Keratinocyte (primary cell): ENCODE measurements around the gene PRKN. TPM values are rescaled to one million over a fixed set of nuclear protein-coding genes. Genes with fewer than 3 reads are reported as not detected.

Source experiments
- DNase-seq: peaks from one replicate; pipeline ENCODE4 v3.0.0-alpha.2; 2011; ENCODE audit warnings: low read depth, missing footprints, low spot score
- FAIRE-seq: peaks from 2 replicates; lab custom pipeline; 2011; peaks lifted over from hg19 to GRCh38; lab: Jason Lieb, UNC
- H2AFZ ChIP-seq: 2 replicates; pipeline ENCODE4 v1.6.0; 2012; ENCODE audit warnings: low read length, control low read depth, inconsistent platforms; ENCODE audit not compliant: control insufficient read depth
- H3K27ac ChIP-seq: 2 replicates; pipeline ENCODE4 v1.5.1; 2011; ENCODE audit warnings: low read length; ENCODE audit not compliant: control insufficient read depth, insufficient read depth
- H3K27me3 ChIP-seq: 3 replicates; pipeline ENCODE4 v1.6.0; 2011; ENCODE audit warnings: low read length; ENCODE audit not compliant: control insufficient read depth, insufficient read depth; ENCODE audit errors: extremely low read depth
- H3K36me3 ChIP-seq, 2 experiments: 2 replicates in 1 of 2; 3 replicates in 1 of 2; pipeline ENCODE4 v1.5.1; 2011; ENCODE audit warnings: low read length in 2 of 2, mild to moderate bottlenecking in 1 of 2; ENCODE audit not compliant: control insufficient read depth in 2 of 2, insufficient read depth in 2 of 2; ENCODE audit errors: extremely low read depth in 1 of 2
- H3K4me1 ChIP-seq: 3 replicates; pipeline ENCODE4 v1.5.1; 2011; ENCODE audit warnings: low read length; ENCODE audit not compliant: control insufficient read depth, insufficient read depth; ENCODE audit errors: extremely low read depth
- H3K4me2 ChIP-seq: 3 replicates; pipeline ENCODE4 v1.6.0; 2011; ENCODE audit warnings: low read depth, low read length; ENCODE audit not compliant: control insufficient read depth, insufficient read depth; ENCODE audit errors: extremely low read depth
- H3K4me3 ChIP-seq, 3 experiments: fragments of 200-600 bp in 1 of 3; sonication (generic) in 1 of 3; 2 replicates in 2 of 3; 3 replicates in 1 of 3; pipeline ENCODE4 v1.5.1; 2011 to 2016; ENCODE audit warnings: low read length in 3 of 3, mild to moderate bottlenecking in 3 of 3, control low read depth in 2 of 3, inconsistent platforms in 1 of 3, low read depth in 1 of 3, mixed read lengths in 1 of 3, mixed run types in 1 of 3, moderate library complexity in 1 of 3; ENCODE audit not compliant: control insufficient read depth in 2 of 3, insufficient read depth in 2 of 3; ENCODE audit errors: extremely low read depth in 1 of 3
- H3K79me2 ChIP-seq: 2 replicates; pipeline ENCODE4 v1.6.0; 2012; ENCODE audit warnings: low read length; ENCODE audit not compliant: control insufficient read depth, insufficient read depth
- H3K9ac ChIP-seq: 3 replicates; pipeline ENCODE4 v1.6.0; 2011; ENCODE audit warnings: low read length; ENCODE audit not compliant: control insufficient read depth, insufficient read depth; ENCODE audit errors: extremely low read depth
- H3K9me1 ChIP-seq: 3 replicates; pipeline ENCODE4 v1.6.0; 2011; ENCODE audit warnings: low read length; ENCODE audit not compliant: control insufficient read depth, insufficient read depth; ENCODE audit errors: extremely low read depth
- H3K9me3 ChIP-seq: 2 replicates; pipeline ENCODE4 v1.5.1; 2012; ENCODE audit warnings: low read depth, low read length; ENCODE audit not compliant: control insufficient read depth
- H4K20me1 ChIP-seq: 3 replicates; pipeline ENCODE4 v1.6.0; 2011; ENCODE audit warnings: low read length; ENCODE audit not compliant: control insufficient read depth, insufficient read depth; ENCODE audit errors: extremely low read depth
- CTCF ChIP-seq, 3 experiments: IDR thresholded peaks in 1 of 3; conservative IDR thresholded peaks in 1 of 3; optimal IDR thresholded peaks in 1 of 3; 2 replicates in 2 of 3; 3 replicates in 1 of 3; pipeline versions ENCODE3 to v1.5.1; 2011; ENCODE audit warnings: low read length in 3 of 3, mild to moderate bottlenecking in 3 of 3, moderate library complexity in 2 of 3, control low read depth in 1 of 3, inconsistent platforms in 1 of 3; ENCODE audit not compliant: insufficient read depth in 2 of 3; ENCODE audit errors: extremely low read depth in 1 of 3
- EZH2 ChIP-seq: IDR thresholded peaks from one replicate; pipeline ENCODE4 v1.6.1; 2012; ENCODE audit warnings: inconsistent platforms, mild to moderate bottlenecking, low read length, moderate library complexity
- dilution Hi-C: fragments of 300-500 bp; cut with MboI; formaldehyde crosslinking; loops from one replicate; pipeline ENCODE4 v1.7.0; 2020; ENCODE audit warnings: low sequenced_read_pairs; ENCODE audit not compliant: extremely low pct_ligation_motif_present
- polyA plus RNA-seq, 5 experiments: library from polyadenylated mRNA; depleted of rRNA in 3 of 5; stranded (reverse) in 3 of 5; stranded (forward) in 1 of 5; unstranded in 1 of 5; fragments of >200 nt; gene quantifications; 1 replicate in 1 of 5; 2 replicates in 3 of 5; 3 replicates in 1 of 5; pipeline versions ENCODE4 v1.2.1 to v1.2.3, GENCODE V29; 2011 to 2012; ENCODE audit warnings: missing spikeins in 2 of 5, low read depth in 1 of 5, low replicate concordance in 1 of 5

The PRKN gene
- polyA plus RNA-seq, 1 donor (not counting 4 experiments of a cell fraction or from before 2014, with no cell fraction given): 0.67 TPM

GRCh38 chr6:161817881-161818280 lies 909.7 kb downstream of the PRKN start:
- dilution Hi-C loops: no loop called here
- Histone ChIP-seq H3K9ac (no peak overlapping the region), H3K27me3 (no peaks in the 10 kb centered on the region), H3K4me2 (no peak overlapping the region), H3K36me3 (no peaks in the 10 kb centered on the region), H3K9me3 (no peaks in the 10 kb centered on the region), H3K9me1 (no peaks in the 10 kb centered on the region), H3K4me1 (no peaks in the 10 kb centered on the region), H3K4me3 (no peak overlapping the region), H4K20me1 (no peaks in the 10 kb centered on the region), H2AFZ (no peak overlapping the region), H3K79me2 (no peaks in the 10 kb centered on the region), H3K27ac (no peak overlapping the region)
- TF ChIP-seq EZH2 (no peak), CTCF (optimal IDR thresholded peaks at IDR 0.05 in 1 of 3, IDR thresholded peaks at IDR 0.05 in 1 of 3, conservative IDR thresholded peaks at IDR 0.05 in 1 of 3; ENCODE audit: extremely low read depth in 1 of 3, insufficient read depth in 2 of 3, low read length in 3 of 3) (no peak)
- DNase-seq (no peak), FAIRE-seq (no peak)

- H3K9ac ChIP-seq: no peak overlapping the region
- no peak overlapping the region for H3K4me2 ChIP-seq
- no peak for DNase-seq
- H3K9me1 ChIP-seq: no peaks in the 10 kb centered on the region
- H3K27me3 ChIP-seq: no peaks in the 10 kb centered on the region
- TF ChIP-seq EZH2 (no peak), CTCF (optimal IDR thresholded peaks at IDR 0.05 in 1 of 3, IDR thresholded peaks at IDR 0.05 in 1 of 3, conservative IDR thresholded peaks at IDR 0.05 in 1 of 3; ENCODE audit: extremely low read depth in 1 of 3, insufficient read depth in 2 of 3, low read length in 3 of 3) (no peak)
- no peaks in the 10 kb centered on the region for H3K4me1 ChIP-seq
- H3K4me3 ChIP-seq: no peak overlapping the region
- no peaks in the 10 kb centered on the region for H4K20me1 ChIP-seq
- no peaks in the 10 kb centered on the region for H3K9me3 ChIP-seq
- no peaks in the 10 kb centered on the region for H3K79me2 ChIP-seq
- H3K27ac ChIP-seq: no peak overlapping the region
- dilution Hi-C loops: no loop called here
- no peaks in the 10 kb centered on the region for H3K36me3 ChIP-seq
- no peak for FAIRE-seq
- H2AFZ ChIP-seq: peak overlapping the region; percentile 5
Measured at GRCh38 chr6:161815965-161816364, 911.6 kb downstream of the PRKN start.
